GM19099 (cell line): Measurements from ENCODE around the gene OR5I1.

Experiments used
- POLR2A ChIP-seq: IDR thresholded peaks from 3 replicates; pipeline ENCODE4 v1.6.1; 2011; ENCODE audit warnings: low read depth; ENCODE audit not compliant: insufficient read length; ENCODE audit errors: extremely low read depth

Gene OR5I1

DNA sequence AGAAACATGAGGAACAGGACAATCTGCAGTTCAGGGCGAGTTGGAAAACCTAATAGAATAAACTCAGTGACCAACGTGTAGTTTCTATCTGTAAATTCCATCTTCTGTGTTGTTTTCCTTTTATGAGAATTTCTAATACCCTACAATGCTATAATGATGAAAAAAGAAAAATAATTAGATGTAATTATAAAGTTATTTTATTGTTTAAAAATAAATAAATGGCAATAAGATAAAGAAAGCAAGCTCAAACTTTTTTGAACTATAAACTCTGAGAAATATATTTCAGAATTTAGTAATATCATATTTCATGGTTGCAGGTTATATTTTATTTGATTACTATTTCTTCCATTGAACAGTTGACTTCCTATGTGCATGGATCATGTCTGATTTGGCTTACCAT, at the start of gene OR5I1:
TSS of gene OR5I1 (minus strand) at position 101 of the 400 bp plus-strand sequence. CDS start at position 101, 0 bp downstream.
- TF ChIP-seq POLR2A = no peak

GRCh38 chr11:55970935-55971334, 34.7 kb upstream of the OR5I1 start:
- no peak for TF ChIP-seq POLR2A

DNA sequence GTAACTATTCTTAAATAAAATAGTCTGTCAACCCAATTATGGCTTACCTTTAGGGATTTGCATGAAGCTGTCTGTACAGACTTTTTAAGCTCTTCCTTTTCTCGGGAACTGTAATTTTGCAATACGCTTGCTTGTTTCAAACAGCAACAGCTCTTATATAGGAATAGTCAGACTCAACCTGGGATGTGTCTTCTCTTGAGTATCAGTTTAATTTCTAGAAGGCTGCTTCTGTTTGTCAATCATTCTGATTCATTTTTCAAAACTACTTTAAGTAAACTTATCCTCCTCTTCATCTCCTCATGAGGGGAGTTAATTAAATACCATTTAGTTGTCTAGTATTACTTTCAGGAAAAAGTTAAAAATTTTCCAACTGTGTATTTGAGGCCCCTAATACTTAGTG, 33.6 kb upstream of the OR5I1 start, which contains the start of gene OR10AG1:
TSS of gene OR10AG1 (minus strand) at position 101 of the 400 bp plus-strand sequence. CDS start at position 63, 38 bp downstream.
- no peak for TF ChIP-seq POLR2A

- TF ChIP-seq POLR2A = no peak
Observed at GRCh38 chr11:55967914-55968313, 31.7 kb upstream of the OR5I1 start.

DNA sequence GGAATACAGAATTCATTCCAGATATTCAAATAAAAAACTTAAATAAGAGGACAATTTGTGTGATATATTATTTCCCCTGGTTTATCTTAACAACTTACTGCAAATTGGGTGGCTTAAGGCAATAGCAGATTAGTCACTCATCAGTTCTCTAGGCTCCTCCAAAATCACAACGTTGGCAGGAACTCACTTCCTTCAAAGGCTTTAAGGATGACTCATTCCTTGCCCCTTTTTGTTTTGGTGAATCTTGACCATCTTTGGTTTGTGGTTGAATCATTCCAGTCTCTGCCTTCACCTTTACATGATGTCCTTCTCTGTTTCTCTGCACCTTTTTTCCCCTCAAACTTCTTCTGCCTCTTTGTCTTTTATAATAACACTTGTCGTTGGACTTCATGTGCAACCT, 30.2 kb upstream of the OR5I1 start:
- TF ChIP-seq POLR2A = no peak

DNA sequence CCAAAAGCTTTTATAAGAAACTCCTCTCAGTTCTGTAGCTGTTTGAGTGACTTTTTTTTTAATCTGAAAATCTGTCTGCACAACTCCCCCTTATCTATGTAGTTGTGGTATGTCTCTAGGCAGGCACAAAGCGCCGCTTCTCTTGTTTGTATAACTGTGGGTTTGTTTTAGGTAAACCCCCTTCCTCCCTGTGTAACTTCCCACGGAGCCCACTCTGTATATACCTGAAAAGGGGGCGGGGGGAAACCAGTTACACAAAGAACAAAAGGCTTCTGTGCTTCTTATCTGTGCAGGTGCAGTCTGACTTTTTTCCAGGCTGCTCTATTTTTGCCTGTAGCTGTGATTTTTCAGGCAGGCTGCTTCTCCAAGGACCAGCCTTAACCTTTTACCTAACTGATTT, 20.3 kb upstream of the OR5I1 start:
- TF ChIP-seq POLR2A = no peak

DNA sequence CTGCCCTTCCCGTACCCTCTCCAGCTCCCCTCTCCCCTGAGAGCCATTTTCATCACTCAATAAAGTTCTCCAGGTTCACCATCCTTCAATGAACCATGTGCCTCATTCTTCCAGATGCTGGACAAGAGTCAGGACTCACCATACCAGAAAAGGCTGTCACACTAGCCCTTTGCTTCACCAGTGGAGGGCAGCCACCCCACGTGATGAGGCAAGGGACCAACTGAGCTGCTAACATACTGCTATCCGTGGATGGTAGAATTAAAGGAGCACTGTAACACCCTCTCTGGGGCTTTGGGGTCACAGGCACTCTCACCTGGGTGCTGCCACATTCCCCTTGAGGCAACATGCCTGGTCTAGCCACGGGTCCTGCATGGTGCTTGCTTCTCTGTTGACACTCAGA, 13.1 kb upstream of the OR5I1 start:
- TF ChIP-seq POLR2A = no peak

GRCh38 chr11:55942785-55943392, 6.7 kb upstream of the OR5I1 start:
- no peak for TF ChIP-seq POLR2A

DNA sequence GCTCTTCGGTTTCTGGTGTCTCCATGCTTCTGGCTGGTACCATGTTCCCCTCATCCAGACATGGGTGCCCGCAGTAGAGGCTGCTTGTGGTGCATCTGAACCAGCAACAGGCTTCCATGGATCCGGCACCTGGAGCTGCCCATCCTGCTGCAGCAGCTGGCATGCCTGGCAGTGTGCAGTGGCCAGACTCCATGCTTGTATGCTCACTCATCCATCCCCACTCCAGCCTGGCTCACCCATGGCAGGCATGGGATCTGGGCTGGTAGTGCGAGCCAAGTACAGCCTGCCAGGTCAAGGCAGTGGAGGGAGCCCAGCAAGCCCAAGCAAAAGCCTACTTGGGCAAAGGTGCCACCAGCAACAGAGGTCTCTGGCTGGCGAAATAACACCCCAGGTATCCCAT, 15.7 kb downstream of the OR5I1 start:
- TF ChIP-seq POLR2A = no peak

- no peak for TF ChIP-seq POLR2A
Observed at GRCh38 chr11:55914482-55914881, 21.7 kb downstream of the OR5I1 start, which contains the start of gene OR5W2. Gene OR5W2, minus strand, starts transcription at chr11:55914582. Its CDS starts 0 bp downstream, at chr11:55914582.

DNA sequence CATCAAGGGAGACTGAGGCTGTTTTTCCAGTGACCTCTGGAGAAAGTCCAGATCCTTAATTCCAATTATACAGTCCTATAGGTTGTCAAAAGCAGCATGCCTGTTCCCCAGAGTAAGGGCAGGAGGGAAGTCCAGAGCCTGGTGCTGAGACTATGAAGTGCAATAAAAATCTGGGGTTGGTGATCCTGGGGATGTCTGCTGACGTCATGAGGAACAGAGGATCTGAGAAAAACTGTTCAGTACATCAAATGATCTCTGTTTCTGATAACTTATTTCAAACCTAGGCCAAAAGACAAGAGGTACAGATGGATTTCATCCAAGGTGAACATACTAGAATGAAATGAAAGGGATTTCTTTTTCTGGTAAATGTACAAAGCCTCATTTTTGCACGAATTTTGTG, 33.9 kb downstream of the OR5I1 start:
- no peak for TF ChIP-seq POLR2A

GRCh38 chr11:55895216-55895615, 41.0 kb downstream of the OR5I1 start:
- no peak for TF ChIP-seq POLR2A
